HG03378 (cell line): ENCODE data around the gene BPGM.

ENCODE experiments used
- ATAC-seq: cut with Tn5 transposase; IDR thresholded peaks from one replicate; pipeline ENCODE4 v1.9.1; 2021; ENCODE audit warnings: mild to moderate bottlenecking, moderate library complexity; ENCODE audit not compliant: unreplicated experiment

BPGM gene

DNA sequence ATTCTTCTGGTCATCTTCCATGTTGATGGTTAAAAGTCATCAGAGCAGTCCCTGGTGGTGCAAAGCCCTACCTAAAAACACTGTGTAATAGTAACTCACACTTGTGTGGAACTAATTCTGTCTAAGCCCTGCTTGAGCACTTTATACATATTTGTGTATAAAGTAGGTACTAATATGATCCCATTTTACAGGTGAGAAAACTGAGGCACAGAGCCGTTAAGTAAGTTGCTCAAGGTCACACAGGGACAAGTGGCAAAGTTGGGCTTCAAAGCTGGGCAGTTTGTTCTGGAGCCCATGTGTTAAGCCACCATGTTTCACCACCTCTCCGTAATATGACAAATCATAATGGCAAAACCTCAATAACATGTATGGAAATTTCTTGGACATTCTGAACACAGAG, 48.1 kb downstream of the BPGM start:
- ATAC-seq: no peak

DNA sequence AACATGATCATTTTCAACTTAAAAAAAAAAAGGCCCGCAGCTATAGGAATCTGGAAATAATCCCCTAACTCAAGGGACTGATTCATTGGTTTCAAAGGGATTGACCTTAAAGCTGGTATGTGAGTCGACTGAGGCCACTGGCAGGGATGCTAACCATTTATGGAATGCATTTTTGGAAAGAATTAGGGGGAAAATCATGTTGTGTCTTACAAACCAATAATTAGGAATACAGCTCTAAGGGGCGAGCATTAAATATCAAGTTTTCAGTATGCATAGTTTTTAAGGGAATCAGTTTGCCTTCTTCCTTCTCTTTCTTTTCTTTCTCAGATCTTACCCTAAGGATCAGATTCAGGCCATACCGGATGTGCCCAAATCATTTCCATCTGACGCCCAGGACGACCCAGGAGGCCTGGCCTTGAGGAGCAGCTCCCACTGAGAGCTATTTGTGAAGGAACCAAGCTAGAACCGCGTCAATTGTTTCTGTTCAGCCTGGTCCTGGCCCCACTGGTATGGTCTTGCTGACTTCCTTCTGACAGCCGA, 48.7 kb downstream of the BPGM start:
- no peak for ATAC-seq

- no peak for ATAC-seq
Measured at GRCh38 chr7:134696261-134696660, 49.6 kb downstream of the BPGM start.

GRCh38 chr7:134697205-134697886, 50.7 kb downstream of the BPGM start:
- ATAC-seq: no peak

- ATAC-seq: no peak
Measured at GRCh38 chr7:134698481-134698880, 51.8 kb downstream of the BPGM start.

DNA sequence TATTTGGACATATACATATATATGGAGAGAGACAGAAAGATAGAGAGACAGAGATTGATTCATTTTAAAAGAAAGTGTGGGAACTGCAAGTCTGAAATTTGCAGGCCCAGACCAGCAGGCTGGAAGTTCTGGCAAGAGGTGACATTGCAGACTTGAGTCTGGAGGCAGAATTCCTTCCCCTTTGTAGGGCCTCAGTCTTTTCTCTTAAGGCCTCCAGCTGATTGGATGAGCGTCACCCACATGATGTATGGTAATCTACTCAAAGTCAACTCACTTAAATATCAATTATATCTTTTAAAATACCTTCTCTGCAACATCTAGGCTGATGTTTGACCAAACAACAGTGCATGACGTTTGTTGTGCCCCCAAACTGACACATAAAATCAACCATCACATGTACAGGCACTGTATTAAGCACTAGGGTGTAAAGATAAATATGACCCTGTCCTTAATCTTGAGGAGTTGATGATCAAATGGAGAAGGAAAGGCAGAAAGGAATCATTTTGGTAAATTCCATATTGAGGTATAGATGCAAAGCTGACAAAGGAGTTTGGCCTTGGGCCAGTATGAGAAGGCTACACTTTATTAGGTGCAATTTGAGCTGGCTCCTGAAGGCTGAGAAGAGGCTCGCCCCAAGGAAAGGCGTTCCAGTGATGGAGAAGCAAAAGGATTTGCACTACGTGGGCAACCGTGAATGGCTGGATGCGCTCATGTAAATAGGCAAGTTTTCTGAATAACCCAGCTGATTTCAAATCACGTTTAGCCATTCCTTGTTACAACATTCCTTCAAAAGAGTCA, 52.6 kb downstream of the BPGM start:
- no peak for ATAC-seq

GRCh38 chr7:134699899-134700298, 53.2 kb downstream of the BPGM start:
- no peak for ATAC-seq

DNA sequence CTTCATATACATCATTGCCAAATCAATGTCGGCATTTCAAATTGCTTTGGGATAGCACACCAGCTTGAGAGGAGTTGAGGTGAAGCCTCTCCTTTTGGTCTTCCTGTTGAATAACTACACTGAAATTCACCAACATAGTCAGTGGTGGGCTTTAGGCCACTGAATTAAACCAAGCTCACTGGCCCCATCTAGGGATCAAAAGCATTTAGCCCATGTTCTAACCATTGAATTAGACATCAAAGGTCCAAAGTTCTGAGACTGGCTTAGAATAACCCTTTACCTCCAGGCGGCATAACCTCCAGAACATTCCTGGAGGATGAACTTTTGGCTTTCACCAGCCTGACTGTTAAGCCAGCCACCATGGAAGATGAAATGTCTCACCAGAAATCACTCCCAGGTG, 54.6 kb downstream of the BPGM start:
- ATAC-seq: no peak

DNA sequence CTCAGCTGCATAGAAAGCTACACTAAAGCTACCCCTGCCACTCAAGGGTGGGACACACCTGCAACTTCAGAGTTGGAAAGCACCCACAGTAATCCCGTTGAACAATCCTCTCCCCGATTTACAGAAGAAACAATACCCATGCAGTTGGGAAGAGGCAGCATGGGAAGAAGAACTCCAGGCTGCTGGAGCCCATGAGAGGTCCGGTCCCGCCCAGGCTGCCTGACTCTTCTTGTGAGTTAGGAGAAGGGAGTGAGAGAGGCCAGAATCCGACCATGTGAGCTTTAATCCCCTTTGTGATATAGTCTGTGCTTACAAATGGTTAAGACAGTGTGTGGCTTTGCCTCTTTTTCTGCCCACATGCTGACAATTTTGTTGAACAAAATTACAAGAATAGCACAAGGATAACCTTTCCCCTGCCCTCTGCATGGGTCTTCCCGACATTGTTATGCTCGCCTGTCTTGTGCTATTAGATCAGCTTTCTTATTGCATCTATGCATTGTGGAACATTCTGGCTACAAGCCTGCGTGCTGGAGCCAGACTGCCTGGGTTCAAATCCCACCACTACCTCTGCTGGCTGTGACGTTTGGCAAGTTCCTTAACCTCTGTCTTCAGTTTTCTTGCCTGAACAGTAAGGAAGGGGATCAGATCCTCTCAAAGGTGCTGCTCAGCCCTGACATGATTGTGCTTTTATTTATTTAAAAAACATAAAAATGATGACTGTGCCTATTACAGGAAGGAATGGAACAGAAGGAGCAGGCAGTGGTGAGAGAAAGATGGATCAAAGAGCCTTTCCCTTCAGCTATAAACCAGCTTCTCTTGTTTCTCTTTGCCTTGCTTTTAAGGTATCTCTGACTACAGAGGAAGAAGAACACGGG, 56.0 kb downstream of the BPGM start:
- no peak for ATAC-seq

- ATAC-seq: no peak
Measured at GRCh38 chr7:134703241-134703594, 56.6 kb downstream of the BPGM start.

- no peak for ATAC-seq
Measured at GRCh38 chr7:134703782-134704181, 57.1 kb downstream of the BPGM start.

DNA sequence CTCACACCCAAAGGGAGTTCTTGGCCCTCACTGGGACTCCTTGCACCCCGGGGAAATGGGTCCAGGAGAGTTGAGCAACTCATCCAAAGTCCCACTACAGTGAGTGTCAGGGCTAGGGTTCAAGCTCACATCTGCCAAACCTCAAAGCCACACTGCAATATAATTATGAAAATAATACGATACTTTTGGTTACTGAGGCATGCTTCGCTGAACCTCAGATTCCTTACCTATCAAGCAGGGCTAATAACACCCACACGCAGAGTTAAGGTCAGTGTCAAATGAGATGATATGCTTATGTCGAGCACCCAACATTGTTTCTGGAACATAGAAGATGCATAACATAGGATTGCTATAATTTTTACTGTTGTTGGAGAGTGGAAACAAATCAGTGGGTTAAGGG, 58.2 kb downstream of the BPGM start:
- ATAC-seq: no peak

DNA sequence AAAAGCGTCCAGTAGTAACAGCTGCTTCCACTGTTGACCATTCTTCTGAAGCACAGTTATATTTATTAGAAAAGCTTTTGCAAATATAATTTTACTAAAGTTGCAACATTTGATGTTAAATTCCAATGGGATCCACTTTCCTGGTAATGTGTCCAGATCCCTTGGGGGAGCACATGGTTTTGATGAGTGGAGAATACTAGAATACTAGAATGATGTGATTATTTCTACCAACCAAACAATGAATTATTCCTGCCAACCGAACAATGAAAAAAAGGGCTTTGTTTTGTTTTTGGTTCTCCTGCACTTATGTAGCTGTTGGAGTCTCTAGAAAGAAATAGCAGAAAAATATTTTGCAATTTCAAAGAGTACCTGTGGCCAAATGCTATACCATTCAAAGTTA, 59.1 kb downstream of the BPGM start:
- ATAC-seq: no peak

- ATAC-seq: no peak
Measured at GRCh38 chr7:134706468-134706867, 59.8 kb downstream of the BPGM start.

- ATAC-seq: no peak
Measured at GRCh38 chr7:134707663-134708378, 61.2 kb downstream of the BPGM start.

DNA sequence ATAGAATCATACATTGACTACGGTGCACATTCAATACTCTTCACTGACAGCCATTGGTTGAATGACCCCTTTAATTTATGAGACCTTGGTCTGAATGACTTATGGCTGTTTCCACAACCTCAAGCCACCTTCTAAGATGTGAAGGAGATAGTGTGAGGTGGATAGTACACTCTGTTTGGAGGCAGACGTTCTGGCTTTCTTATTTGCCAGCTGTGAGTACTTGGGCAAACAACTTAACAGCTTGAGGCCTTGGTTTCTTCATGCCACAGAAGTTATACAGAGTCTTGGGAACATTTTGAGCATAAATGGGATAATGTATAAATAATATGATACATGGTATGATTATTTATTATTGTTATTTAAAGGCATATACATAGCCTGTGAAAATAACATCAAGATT, 62.0 kb downstream of the BPGM start:
- no peak for ATAC-seq

DNA sequence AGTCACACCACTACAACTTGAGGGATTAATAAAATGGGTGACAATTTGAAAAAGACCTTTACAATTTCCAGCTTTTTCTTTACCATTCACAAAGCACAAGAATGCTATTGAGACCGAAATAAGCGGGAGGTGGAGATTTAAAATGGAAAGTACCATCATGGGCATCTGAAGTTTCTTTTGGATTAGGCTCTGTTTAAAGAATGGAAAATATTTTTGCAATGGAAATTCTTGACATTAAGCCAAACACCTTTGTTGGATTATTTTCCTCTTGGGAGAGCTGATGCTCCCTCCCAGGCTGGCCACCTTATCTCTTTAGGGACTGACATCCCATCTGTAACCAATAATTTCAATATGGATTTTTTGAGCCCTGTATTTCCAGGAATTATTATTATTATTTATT, 62.5 kb downstream of the BPGM start:
- no peak for ATAC-seq

- no peak for ATAC-seq
Measured at GRCh38 chr7:134710511-134710853, 63.8 kb downstream of the BPGM start.

- no peak for ATAC-seq
Measured at GRCh38 chr7:134710854-134711624, 64.4 kb downstream of the BPGM start.

DNA sequence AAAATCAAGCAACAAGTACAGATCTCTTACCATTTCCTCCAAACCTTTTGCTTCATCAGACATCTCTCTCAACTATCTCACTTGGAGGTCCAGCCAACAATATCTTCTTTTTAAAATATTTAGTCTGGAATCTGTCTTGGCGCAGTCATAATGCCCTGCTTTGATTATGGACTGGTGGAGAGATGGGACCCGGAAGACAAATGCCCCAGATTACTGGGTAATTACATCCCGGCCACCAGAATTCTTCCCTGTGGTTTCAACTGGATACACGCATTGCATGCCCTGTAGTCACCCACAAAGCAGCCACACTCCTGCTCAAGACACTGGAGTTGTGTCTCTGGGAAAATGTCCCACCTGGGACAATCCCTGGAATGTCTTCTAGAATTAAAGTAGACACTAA, 65.5 kb downstream of the BPGM start:
- ATAC-seq: no peak
